GM19025 (cell line): ENCODE measurements around the gene HTR3A.

Experiments used
- ATAC-seq: cut with Tn5 transposase; IDR thresholded peaks from one replicate; pipeline ENCODE4 v1.9.1; 2021; ENCODE audit warnings: mild to moderate bottlenecking, low read depth, moderate library complexity; ENCODE audit not compliant: unreplicated experiment

HTR3A gene

DNA sequence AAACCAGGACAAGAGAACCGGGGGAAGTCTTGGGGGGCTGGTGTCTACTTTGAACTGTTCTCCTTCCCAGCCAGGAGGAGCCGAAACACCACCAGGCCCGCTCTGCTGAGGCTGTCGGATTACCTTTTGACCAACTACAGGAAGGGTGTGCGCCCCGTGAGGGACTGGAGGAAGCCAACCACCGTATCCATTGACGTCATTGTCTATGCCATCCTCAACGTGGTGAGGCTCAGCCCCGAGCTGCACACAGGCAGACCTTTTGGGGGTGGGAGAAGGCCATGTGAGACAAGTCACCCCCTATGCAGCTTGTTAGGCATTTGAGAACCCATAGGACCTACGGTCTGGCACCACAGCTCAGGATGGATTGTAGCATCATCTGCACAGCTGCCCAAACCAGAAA, 2.8 kb downstream of the HTR3A start:
- no peak for ATAC-seq

DNA sequence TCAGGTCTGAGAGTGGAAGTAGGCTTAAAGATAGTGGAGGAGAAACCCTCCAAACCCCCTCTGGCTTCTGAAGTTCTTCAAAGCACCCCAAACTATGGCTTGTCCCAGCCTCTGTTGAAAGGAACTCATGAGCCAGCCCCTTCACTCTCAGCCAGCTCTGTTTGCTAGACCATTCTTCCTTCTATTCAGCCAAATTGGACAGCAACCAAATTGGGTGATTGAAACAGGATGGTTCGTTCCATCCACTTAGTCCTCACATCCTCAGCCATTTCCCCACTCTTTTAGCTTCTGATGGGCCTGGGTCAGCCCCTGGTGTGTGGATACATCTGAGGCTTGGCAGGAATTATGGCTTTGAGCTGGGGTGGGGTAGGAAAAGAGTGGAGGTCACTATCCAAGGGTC, 4.5 kb downstream of the HTR3A start:
- no peak for ATAC-seq

DNA sequence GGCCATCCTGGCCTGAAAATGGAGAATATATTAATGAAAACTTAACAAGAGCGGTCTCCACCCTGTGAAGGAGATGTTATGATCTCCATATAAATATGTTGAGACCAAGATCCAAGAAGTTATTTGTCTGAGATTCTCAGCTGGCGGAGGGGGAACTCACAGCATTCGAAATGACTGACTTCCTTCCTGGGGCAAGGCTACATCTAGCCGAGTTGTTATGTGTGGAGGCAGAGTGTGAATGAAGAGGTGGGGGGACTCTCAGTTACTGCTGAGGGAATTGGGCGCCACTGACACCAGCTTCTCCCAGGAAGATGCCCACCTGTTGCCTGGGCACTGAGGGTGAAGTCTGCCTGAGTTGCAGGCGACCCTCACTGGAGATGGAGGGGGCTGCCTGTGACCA, 5.9 kb downstream of the HTR3A start:
- ATAC-seq, result no peak

DNA sequence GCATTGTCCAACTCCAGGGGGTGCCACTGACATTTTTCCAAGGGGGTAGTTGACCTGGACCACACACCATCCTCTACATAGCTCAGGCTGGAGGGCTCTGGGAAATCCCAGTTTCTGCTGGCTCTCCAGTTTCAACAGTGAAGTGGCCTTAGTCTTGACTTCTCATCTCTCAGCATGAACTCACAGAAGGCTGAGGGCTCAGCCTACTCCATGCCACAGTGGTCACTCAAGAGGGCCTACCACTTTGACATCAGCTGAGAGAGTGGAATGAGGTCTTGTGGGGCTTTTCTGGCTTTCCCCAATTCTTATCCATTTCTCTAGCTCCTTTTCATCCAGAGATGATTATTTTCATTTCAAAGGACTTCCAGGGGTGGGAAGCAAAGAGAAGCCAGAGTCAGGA, 7.4 kb downstream of the HTR3A start:
- no peak for ATAC-seq

DNA sequence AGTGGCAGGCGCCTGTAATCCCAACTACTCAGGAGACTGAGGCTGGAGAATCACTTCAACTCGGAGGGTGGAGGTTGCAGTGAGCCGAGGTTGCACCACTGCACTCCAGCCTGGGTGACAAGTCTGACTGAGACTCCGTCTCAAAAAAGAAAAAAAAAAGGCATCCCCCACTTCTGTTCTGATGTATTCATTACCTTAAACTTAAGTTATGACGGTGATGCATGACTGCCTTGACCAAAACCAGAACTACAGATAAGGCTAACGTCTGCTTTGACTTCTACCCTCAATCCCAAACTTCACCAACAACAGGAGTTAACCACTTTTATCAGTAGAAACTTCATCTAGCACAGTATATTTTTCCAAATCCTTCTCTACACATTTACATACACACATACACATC, 9.9 kb downstream of the HTR3A start:
- ATAC-seq, result no peak

DNA sequence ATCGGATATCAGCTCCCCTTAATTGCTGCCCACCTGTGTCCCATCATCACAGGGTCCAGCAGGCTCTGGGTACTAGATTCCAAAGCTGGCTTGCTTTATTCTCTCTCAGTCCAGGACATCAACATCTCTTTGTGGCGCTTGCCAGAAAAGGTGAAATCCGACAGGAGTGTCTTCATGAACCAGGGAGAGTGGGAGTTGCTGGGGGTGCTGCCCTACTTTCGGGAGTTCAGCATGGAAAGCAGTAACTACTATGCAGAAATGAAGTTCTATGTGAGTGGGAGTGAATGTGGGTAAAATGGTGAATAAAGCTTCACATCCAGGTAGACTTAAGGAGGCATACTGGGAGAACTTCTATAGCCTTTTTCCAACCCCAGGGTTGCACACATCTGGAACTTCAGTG, 11.0 kb downstream of the HTR3A start:
- no peak for ATAC-seq

DNA sequence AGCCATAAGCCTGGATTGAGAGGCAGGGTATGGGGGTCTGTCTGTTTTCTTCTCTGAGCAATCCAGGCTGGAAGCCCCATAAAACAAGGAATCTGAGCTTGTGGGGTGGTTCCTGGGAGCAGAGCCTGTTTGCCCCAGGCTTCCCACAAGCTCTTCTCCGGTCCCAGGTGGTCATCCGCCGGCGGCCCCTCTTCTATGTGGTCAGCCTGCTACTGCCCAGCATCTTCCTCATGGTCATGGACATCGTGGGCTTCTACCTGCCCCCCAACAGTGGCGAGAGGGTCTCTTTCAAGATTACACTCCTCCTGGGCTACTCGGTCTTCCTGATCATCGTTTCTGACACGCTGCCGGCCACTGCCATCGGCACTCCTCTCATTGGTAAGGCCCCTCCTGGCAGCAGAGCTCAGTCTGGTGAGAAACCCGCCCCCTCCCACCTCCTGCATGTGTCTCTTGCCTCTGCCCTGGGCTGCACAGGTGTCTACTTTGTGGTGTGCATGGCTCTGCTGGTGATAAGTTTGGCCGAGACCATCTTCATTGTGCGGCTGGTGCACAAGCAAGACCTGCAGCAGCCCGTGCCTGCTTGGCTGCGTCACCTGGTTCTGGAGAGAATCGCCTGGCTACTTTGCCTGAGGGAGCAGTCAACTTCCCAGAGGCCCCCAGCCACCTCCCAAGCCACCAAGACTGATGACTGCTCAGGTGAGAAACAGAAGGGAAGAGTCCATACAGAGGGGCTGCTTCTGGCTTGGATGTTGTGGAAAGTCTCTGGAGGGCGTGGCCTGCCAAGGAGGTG, 11.6 kb downstream of the HTR3A start:
- no peak for ATAC-seq

DNA sequence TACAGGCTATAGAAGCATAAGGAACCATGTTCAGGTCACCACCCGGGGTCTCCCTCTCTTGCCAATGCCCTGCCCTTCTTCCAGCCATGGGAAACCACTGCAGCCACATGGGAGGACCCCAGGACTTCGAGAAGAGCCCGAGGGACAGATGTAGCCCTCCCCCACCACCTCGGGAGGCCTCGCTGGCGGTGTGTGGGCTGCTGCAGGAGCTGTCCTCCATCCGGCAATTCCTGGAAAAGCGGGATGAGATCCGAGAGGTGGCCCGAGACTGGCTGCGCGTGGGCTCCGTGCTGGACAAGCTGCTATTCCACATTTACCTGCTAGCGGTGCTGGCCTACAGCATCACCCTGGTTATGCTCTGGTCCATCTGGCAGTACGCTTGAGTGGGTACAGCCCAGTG, 14.5 kb downstream of the HTR3A start:
- no peak for ATAC-seq

DNA sequence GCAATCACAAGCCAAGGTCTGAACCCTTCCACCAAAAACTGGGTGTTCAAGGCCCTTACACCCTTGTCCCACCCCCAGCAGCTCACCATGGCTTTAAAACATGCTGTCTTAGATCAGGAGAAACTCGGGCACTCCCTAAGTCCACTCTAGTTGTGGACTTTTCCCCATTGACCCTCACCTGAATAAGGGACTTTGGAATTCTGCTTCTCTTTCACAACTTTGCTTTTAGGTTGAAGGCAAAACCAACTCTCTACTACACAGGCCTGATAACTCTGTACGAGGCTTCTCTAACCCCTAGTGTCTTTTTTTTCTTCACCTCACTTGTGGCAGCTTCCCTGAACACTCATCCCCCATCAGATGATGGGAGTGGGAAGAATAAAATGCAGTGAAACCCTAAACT, 15.0 kb downstream of the HTR3A start:
- ATAC-seq, result no peak

DNA sequence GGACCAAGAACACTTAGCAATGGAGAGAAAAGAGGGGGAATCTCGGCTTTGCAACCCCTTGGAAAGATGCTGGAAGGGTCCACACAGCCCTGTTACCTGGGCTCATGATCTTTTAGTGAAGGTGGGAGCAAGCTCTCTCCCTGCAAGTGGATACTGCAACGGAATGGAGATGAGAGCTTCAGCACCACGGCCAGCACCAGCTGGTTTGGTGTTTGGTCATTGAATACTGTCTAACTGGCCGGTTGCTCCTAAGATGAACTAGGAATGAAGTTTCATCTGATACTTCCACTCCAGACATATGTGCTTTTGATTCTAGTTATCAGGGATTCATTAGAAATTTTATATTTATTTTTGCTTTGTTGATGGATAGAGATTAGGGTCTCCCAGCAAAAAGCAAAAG, 16.3 kb downstream of the HTR3A start:
- ATAC-seq, result no peak

DNA sequence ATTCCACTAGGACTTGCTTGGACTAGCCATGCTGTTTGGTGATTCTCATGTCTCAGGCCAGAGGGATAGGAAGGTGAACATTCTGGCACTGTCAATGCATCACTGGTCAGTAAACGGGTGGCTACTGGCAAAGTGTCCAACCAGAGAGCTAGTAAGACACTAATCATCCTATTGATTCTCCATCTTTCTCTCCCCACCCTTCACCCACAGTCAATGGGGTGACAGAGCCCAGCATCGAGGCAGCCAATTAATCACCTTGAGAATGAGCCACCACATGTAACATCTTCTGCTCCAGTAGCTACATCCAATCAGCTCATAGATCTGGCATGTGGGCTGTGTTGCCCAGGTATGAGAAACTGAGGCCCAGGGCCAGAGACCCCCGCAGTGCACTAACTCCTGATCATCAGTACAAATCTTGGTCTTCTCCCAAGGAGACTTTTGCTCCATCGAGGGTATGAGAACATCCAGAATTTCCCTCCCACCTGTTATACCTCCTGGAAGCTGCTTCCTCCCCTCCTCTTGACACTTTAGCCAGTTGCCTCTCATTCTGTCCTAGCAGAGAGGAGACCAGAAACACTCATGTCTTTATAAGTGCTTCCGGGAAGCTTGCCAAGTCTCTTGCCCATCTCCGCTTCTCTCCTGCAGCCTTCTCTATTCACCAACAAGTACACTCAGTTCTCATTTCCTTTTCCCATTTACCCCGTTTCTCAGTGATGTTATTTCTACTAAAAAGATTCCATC, 17.0 kb downstream of the HTR3A start:
- no peak for ATAC-seq

DNA sequence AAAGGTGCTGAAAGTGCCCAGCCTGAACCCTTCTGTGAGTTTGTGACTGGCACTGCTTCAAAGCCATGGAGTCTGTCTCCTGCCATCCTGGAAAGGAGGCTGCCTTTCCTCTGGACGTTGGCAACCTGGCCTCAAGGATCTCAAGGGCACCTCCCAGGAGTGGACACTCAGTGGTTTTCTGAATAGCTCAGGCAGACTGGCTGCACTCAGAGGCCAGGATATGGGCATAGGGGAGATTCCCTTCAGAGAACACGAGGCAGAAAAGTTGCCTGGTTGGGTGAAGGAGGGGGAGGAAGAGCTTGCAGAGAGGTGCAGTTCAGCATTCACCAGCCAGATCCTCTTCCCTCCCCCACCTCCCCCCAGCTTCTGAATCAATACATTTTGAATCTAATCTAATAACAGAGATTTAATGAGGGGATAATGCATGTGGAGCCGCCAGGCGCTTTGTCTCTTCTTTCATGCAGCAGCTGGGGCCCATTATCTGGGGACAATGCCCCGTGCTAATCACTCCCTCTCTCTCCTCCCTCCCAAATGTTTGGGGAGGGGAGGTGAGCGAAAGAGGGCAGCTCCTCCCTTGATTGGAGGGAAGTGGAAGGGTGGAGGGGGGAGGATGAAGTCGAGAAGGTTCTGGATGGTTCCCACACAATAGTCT, 17.7 kb downstream of the HTR3A start:
- ATAC-seq, result no peak

DNA sequence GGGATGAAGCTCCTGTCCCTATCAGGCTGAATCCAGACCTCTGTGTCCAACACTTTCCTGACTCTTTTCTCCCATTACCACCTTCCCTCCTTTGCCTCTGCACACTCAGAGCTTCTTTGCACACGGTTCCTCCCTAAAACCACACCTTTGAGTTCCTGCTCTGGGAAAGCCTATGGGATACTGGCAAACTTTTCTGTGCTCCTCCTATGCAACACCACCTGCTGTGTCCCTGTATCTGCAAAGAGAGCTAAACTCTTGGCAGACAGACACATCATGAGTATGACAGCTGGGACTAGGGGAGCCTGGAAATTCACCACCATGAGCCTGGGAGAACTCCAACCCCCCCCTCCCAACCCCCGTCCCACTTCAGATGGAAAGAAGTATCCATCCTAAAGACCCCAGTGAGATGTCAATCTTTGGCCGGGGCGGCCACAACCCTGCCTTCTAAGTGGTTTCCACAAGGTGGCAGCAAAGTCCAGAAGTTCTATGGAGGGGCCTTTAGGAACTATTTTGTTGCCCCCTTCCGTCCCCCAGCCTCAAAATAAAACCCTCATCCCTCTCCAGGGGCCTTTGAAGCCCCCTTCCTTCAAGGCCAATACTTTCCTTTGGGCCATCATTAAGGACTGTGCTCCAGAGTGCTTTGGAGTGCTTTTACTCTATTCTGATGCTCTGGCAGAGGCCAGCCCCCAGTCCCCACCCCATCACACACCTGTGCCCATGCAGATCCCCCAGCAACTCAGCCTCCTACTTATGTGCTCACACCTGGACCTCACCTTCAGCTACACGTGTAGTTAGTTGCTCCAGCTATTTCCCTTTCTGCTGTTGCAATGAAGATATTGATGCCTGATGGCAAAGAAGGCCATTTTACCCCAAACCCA, 19.4 kb downstream of the HTR3A start:
- no peak for ATAC-seq

DNA sequence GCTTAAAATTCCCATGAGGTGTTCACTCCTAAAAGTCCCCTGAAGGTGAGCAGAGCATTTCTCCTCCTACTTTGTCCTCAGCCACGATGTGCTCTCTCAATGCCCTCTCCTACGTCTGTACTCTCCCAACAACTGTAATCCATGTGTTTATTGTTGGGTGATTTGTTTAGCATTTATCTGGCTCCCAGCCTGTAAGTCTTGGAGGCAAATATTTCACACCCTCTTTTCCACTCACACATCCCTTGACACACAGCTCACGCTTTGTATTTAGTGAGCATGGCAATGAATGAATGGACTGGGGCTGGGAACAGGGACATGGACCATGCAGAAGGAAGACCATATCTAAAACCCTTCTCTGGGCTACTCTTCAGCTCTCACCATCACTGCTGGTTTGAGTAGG, 22.6 kb downstream of the HTR3A start:
- ATAC-seq, result no peak

DNA sequence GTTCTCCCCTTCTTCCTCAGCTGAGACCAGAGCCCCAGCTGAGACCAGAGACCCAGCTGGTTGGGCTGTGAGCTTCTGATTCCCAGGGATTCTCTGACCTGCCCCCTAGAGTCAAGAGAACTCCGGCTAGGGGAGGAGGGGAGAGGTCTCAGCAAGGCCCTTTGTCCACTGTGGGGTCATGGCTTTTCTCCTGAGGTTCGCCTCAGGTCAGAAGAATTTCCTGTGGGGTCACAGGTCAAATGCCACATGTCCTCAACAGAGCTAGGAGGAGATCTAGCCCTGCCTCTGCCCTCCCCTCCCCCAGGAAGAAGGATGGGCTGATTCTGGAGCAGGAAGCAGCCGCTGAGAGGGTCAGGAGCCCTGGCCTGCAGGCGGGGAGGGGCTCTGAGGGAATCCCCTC, 23.7 kb downstream of the HTR3A start:
- no peak for ATAC-seq

DNA sequence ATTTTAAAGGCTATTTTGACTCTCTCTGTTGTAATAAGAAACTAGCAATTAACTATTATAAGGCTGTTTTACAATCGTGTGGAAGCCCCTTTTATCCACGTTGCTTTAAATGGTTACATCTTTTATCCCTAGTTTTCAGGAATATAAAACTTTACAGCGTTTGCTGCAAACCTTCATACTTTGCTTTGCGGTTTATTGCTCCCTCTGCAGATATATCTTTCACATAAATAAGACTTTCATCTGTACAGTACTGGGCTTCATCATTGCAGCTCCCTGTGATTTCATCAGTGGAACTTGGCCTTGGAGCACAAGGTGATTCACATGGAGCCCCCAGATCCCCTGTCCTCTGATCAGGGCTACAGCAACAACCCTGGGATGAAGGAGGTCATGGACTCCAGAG, 25.6 kb downstream of the HTR3A start:
- no peak for ATAC-seq

DNA sequence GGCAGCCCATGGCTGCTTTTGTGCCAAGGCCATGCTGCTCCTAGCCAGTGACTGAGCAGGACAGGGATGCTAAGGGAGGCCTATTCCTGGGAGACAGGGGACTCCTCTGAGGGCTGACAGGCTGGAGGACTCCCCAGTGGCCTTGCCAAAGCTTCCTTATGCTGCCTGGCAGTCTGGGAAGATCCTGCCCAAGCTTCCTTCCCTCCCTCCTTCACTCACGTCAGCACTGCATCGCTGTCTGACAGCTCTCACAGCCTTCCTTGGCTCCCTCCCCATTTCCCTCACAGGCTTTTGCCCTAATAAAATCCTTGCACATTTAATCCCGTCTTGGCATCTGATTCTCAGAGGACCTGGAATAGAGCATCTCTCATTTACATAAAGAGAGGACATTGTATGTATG, 26.5 kb downstream of the HTR3A start:
- no peak for ATAC-seq

DNA sequence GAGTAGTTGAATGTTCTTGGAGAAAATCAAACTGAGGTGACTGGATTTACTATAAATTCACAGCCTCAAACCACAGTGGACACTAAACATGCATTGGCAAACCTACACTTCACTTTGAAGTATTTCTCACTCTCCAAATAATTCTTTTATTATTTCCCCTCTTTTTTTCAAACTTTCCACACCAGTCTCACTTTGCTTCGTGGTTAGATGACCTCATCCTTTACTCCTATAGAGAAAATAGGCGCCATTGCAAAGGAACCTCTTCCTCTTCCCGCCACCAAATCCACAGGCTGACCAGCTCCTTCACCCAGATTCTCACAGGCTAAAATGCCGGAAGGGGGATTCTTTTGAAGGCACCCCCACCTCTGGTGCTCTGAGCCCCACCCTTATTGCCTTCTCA, 33.4 kb downstream of the HTR3A start:
- ATAC-seq, result no peak

DNA sequence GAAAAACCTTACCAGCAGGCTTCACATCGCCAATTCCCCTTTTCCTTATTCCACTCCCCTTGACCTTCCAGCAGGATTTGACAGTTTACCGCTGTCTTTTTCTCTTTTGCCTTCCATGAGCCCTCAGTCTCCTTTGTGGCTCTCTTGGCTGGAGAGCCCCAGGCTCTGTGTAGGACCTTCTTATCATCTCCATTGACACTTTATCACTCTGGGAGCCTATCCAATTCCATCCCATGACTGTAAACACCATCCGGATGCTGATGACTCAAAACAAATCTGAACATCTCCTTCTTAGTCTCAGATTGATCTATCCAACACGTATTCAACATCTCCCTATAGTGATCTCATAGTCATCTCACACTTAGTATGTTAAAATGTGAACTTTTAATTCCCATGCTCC, 36.0 kb downstream of the HTR3A start:
- no peak for ATAC-seq

DNA sequence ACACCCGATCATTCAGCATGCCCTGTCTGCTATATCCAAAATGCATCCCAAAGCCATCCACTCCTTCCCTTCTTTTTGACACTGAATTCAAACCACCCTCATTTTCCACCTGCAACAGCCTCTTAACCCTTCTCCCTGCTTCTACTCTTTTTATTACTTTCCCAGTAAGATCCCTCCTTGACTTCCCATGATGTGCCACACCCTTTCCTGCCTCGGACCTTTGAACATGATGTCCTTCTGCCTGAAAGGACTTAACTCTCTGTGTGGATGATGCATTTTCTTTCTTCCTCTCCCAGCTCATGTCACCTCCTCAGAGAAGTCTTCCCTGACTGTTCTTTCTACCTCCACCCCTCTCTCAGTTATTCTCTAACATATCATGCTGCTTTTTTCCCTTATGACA, 36.5 kb downstream of the HTR3A start:
- no peak for ATAC-seq

DNA sequence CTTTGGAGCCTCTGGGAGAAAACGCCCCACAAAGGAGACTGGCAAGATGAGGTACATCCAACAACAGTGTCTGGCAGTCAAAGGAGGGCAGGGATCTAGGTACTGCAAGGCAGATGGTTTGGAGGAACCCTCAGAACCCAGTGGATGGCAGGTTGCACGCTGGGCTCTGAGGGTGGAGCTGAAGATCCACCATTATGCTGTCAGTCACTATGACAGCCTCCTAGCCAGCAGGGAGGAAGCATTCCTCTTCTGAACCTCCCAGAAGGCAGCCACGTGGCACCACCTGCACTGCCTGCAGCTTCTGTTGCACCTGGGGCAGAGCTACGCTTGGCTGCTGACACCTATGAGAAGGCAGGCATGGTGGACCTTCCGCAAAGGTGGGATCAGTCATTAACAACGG, 40.2 kb downstream of the HTR3A start:
- no peak for ATAC-seq
